NCI-H748 treated with DMSO at 0.1 percent for 48 hours (cell line): ENCODE measurements around the gene GZF1.
"Not testable (repeated sequence)": the region's sequence is repeated elsewhere in the genome, so short reads cannot be mapped to it uniquely, and the experiment has no call there.

Experiments used
- DNase-seq: peaks from one replicate; lab custom pipeline; 2025; lab: John Stamatoyannopoulos, UW

GZF1 gene

GRCh38 chr20:23346002-23346401 is 16.0 kb upstream of the GZF1 start:
- no peak for DNase-seq

GRCh38 chr20:23347791-23348190 is 14.2 kb upstream of the GZF1 start:
- DNase-seq: no peak

GRCh38 chr20:23348510-23348909 is 13.5 kb upstream of the GZF1 start:
- DNase-seq: not testable (repeated sequence)

- DNase-seq: peak; percentile 53
These were observed 12.4 kb upstream of the GZF1 start for GRCh38 chr20:23349338-23350195.

- peak; percentile 96 for DNase-seq
These were observed 11.6 kb upstream of the GZF1 start, which contains the start of gene NXT1 for GRCh38 chr20:23350196-23350903. NXT1 (plus strand) TSS chr20:23350791; CDS start chr20:23354042, 3,251 bp downstream.

DNA sequence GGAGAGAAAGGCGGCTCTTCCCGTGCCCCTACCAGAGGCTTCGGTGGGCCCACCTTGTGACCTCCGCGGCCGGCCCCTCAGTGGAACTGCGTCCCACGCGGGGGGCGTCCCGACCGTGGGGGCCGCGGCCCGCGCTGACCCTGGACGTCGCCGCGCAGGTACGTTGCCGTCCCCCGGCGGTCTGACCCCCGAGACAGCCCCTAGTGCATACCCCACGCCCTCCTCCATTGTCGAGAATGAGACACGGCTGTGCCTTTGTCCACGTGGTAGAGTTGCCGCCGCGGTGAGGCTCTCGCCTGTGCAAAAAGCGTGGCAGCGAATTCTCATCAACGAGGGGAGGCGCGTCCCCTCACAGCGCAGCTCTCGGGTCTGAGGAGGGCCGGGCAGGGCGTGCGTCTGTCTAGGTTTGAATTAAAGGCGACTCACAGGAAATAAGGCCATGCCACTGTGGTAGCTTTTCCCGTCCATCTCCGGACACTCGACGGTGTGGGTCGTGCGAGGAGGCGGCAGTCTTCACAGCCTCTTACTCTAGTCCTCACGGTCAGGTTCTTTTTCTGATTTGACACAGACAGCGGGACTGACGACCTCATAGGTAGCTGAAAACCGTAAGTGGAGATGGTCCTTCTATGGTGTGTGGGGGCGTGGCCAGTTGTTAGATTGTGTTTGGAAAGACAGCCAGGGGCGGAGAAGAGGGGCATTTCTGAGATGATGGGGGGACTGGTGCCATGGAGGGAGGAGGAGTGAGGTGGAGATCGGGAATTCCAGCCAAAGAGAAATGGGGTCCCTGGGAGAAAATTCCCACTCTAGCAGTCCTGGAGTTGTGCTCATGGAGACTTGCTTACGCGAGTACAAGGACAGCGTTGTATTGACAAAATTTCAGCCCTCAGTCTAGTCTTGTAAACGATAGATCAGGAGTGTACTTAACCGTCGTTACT is 10.8 kb upstream of the GZF1 start:
- DNase-seq: peak; percentile 68

GRCh38 chr20:23356203-23356602 is 5.8 kb upstream of the GZF1 start:
- no peak for DNase-seq

DNA sequence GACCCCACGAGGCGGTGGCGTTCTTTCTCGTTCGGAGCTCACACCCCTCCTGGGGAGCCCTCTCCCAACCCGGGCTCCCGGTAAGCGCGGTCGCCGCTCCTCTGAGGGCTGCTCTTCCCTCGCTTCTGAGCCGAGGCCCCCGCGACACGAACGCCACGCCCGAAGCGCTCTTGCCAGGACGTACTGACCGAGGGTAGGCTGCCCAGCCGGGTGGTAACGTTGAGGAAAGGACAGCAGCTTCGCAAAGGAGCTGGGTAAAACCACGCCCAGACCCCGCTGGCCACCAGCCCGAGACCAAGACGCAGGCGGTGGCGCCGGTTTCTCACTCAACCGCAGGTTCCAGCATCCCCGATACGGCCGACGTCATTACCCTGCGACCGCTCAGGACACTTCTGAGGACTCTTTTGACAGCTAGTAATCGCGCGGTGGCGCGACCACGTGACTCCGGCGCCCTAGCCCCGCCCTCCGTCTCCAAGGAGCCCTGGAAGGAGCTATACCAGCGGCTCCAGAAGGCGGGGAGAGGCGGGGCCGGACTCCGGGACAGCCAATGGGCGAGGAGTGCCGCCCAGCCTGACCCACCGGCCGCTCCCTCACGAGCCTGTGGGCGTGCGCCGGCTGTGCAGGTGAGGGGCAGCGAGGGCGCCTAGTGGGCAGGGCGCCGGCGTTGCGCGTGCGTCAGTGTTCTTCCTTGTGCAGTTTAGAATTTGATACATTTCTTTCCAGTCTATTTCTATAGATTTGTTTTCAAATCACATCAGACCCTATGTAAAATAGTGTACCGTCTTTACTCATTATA is 4.0 kb upstream of the GZF1 start:
- DNase-seq: peak; percentile 99

GRCh38 chr20:23358563-23358906 is 3.4 kb upstream of the GZF1 start:
- no peak for DNase-seq

- no peak for DNase-seq
These were observed 2.9 kb upstream of the GZF1 start for GRCh38 chr20:23358923-23359593.

GRCh38 chr20:23360531-23360930 is 1.5 kb upstream of the GZF1 start:
- DNase-seq: no peak

- no peak for DNase-seq
These were observed 885 bp upstream of the GZF1 start for GRCh38 chr20:23361119-23361475.

GRCh38 chr20:23362392-23363256 is 642 bp downstream of the GZF1 start:
- peak; percentile 52 for DNase-seq

GRCh38 chr20:23363257-23363649 is 1.3 kb downstream of the GZF1 start:
- no peak for DNase-seq

- no peak for DNase-seq
These were observed 3.6 kb downstream of the GZF1 start for GRCh38 chr20:23365390-23366165.

DNA sequence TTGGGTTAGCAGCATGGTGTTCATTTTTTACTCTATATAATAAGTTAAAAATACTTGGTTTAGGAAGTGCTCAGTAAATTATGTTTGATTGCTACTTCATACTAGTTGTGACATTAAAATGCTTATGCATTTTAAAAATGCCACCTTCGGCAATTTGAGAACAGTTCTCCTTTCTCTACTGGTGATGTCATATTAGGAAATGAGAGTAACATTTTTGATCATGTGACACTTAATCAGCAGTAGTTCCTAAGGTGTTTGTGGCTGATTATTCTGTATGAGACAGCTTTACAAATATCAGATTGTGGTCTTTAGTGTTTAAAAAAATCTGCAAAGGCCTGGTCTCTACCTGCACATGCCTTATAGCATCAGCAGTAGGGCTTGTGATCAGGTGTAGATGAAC is 4.4 kb downstream of the GZF1 start:
- no peak for DNase-seq

DNA sequence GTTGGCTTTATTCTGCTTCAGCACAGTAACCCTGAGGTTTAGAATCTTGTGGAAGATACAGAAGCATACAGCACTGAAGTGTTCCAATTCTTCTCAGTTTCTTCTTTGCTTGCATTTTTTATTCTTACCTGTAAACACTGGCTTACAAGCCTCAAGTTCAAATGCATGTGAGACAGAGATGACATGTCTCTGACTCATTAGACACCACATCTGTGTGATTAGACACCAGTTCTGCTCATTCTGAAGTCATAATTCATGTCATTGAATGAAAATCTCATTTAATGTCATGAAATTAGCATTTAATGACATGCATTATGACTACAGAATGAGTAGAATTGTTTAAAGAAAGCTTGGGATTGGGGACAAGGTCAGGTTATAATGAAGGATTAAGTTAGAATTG is 5.8 kb downstream of the GZF1 start:
- no peak for DNase-seq

GRCh38 chr20:23368316-23369071 is 6.5 kb downstream of the GZF1 start:
- DNase-seq: no peak
